Suppressor macrophage treated with lipopolysaccharide for 4 hours (primary cell): Measurements from ENCODE around the gene ARHGEF11.

Experiments used
- DNase-seq: peaks from one replicate; pipeline ENCODE4 v3.0.0-alpha.2; 2020

Gene ARHGEF11

GRCh38 chr1:156892190-156893047 lies 153.1 kb downstream of the ARHGEF11 start:
- peak; percentile 92 for DNase-seq

- DNase-seq, result peak; percentile 85
Observed at GRCh38 chr1:156889802-156890580, 155.6 kb downstream of the ARHGEF11 start.

- no peak for DNase-seq
Observed at GRCh38 chr1:156887734-156888133, 157.8 kb downstream of the ARHGEF11 start.

GRCh38 chr1:156887317-156887716 lies 158.2 kb downstream of the ARHGEF11 start:
- no peak for DNase-seq

- DNase-seq, result no peak
Observed at GRCh38 chr1:156886583-156887281, 158.8 kb downstream of the ARHGEF11 start.

- no peak for DNase-seq
Observed at GRCh38 chr1:156885880-156886355, 159.6 kb downstream of the ARHGEF11 start.

- DNase-seq, result no peak
Observed at GRCh38 chr1:156885314-156885713, 160.2 kb downstream of the ARHGEF11 start.
